Erythroblast (primary cell): ENCODE results near the gene LRAT.

Source experiments
- GATA1 ChIP-seq: IDR thresholded peaks from 2 replicates; pipeline ENCODE4 v1.6.1; 2011; ENCODE audit warnings: low read depth, mild to moderate bottlenecking, control low read depth, low read length, moderate library complexity
- POLR2A ChIP-seq: IDR thresholded peaks from 2 replicates; pipeline ENCODE4 v1.6.1; 2011; ENCODE audit warnings: mild to moderate bottlenecking, low read length

DNA sequence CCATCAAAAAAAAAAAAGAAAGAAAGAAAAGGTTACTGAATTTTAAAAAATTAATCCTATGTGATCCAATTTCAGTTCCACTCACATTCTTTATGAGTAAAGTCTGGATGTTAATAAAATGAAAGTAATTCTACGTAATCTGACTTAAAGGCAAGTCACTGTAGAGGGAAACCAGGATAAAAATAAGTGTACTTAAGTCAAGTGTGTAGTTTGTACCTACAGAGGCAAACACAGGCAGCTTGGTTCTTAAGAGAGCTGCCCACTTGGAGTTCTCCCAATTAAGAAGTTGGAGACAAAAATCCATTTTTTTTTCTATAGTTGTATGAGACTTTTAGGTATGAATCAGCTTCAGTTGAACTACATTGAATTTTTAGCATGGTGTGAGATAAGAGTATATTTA lies 7.0 kb upstream of the LRAT start:
- TF ChIP-seq POLR2A (no peak), GATA1 (no peak)
